ENCODE measurements around the gene RHOH.

RHOH gene

GRCh38 chr4:40152637-40153036 is 44.2 kb upstream of the RHOH start:
- no peak overlapping the region for H3K4me2 ChIP-seq (ENCODE audit: low read length)
- no peak overlapping the region for H4K12ac ChIP-seq (ENCODE audit: low read depth, low read length)
- H2AK5ac ChIP-seq (ENCODE audit: low read length) = no peak overlapping the region
- no peak overlapping the region for H3K4me3 ChIP-seq (ENCODE audit: low read depth, low read length)
- H3K4ac ChIP-seq (ENCODE audit: low read depth, low read length) = no peak overlapping the region
- no peaks in the 10 kb centered on the region for H3K27me3 ChIP-seq (ENCODE audit: insufficient read depth, low read length)
- WGBS (ENCODE audit: extremely low coverage, insufficient coverage, insufficient read length) = no CpG with 5 or more reads among the region's 4 CpGs
- no peak overlapping the region for H3K23ac ChIP-seq (ENCODE audit: low read length)
- H2BK120ac ChIP-seq (ENCODE audit: insufficient read depth, low read length, poor library complexity) = no peak overlapping the region
- no peak overlapping the region for H2BK12ac ChIP-seq (ENCODE audit: low read length)
- no peak overlapping the region for H4K91ac ChIP-seq (ENCODE audit: low read depth, low read length)
- H3K9ac ChIP-seq (ENCODE audit: low read length) = no peak overlapping the region
- H3K18ac ChIP-seq (ENCODE audit: low read length) = no peak overlapping the region
- no peak for DNase-seq
- no peak overlapping the region for H2BK5ac ChIP-seq (ENCODE audit: low read depth, low read length, poor library complexity)
- no peaks in the 10 kb centered on the region for H3K4me1 ChIP-seq (ENCODE audit: control insufficient read depth in 1 of 2, insufficient read depth in 2 of 2, low read length in 2 of 2)
- H3K79me1 ChIP-seq (ENCODE audit: low read length) = no peaks in the 10 kb centered on the region
- no peak overlapping the region for H4K8ac ChIP-seq (ENCODE audit: low read depth, low read length)
- no peak overlapping the region for H3K14ac ChIP-seq (ENCODE audit: low read length)
- H3K79me2 ChIP-seq (ENCODE audit: control insufficient read depth, insufficient read depth, low read length, poor library complexity) = no peaks in the 10 kb centered on the region
- H3K9me3 ChIP-seq (ENCODE audit: insufficient read depth, low read depth, low read length) = no peaks in the 10 kb centered on the region
- H3K36me3 ChIP-seq (ENCODE audit: control insufficient read depth in 1 of 2, insufficient read depth in 2 of 2, low read length in 2 of 2) = peaks cover 5 to 10% of the 10 kb centered on the region in 2 experiments
- H3K27ac ChIP-seq (ENCODE audit: low read depth, low read length) = no peak overlapping the region
- no peak overlapping the region for H2AFZ ChIP-seq (ENCODE audit: insufficient read depth, low read length, poor library complexity)

GRCh38 chr4:40157436-40157835 is 39.4 kb upstream of the RHOH start:
- Histone ChIP-seq H4K8ac (ENCODE audit: low read depth, low read length) (no peak overlapping the region), H3K27ac (ENCODE audit: low read depth, low read length) (no peak overlapping the region), H3K79me2 (ENCODE audit: control insufficient read depth, insufficient read depth, low read length, poor library complexity) (no peaks in the 10 kb centered on the region), H3K14ac (ENCODE audit: low read length) (no peak overlapping the region), H2BK12ac (ENCODE audit: low read length) (no peak overlapping the region), H2AK5ac (ENCODE audit: low read length) (no peak overlapping the region), H3K9me3 (ENCODE audit: insufficient read depth, low read depth, low read length) (no peaks in the 10 kb centered on the region), H3K18ac (ENCODE audit: low read length) (no peak overlapping the region), H3K36me3 (ENCODE audit: control insufficient read depth in 1 of 2, insufficient read depth in 2 of 2, low read length in 2 of 2) (peaks cover 0 to 5% of the 10 kb centered on the region in 2 experiments), H2BK5ac (ENCODE audit: low read depth, low read length, poor library complexity) (no peak overlapping the region), H3K27me3 (ENCODE audit: insufficient read depth, low read length) (no peaks in the 10 kb centered on the region), H3K23ac (ENCODE audit: low read length) (no peak overlapping the region), H3K4ac (ENCODE audit: low read depth, low read length) (no peak overlapping the region), H3K79me1 (ENCODE audit: low read length) (no peaks in the 10 kb centered on the region), H3K4me3 (ENCODE audit: low read depth, low read length) (no peak overlapping the region), H4K91ac (ENCODE audit: low read depth, low read length) (no peak overlapping the region), H3K4me1 (ENCODE audit: control insufficient read depth in 1 of 2, insufficient read depth in 2 of 2, low read length in 2 of 2) (no peaks in the 10 kb centered on the region), H3K9ac (ENCODE audit: low read length) (no peak overlapping the region), H4K12ac (ENCODE audit: low read depth, low read length) (no peak overlapping the region), H2BK120ac (ENCODE audit: insufficient read depth, low read length, poor library complexity) (no peak overlapping the region), H2AFZ (ENCODE audit: insufficient read depth, low read length, poor library complexity) (no peak overlapping the region), H3K4me2 (ENCODE audit: low read length) (no peak overlapping the region)
- no peak for DNase-seq
- WGBS (ENCODE audit: extremely low coverage, insufficient coverage, insufficient read length) = no CpG with 5 or more reads among the region's 4 CpGs

- H4K91ac ChIP-seq (ENCODE audit: low read depth, low read length) = no peak overlapping the region
- no peak overlapping the region for H2AFZ ChIP-seq (ENCODE audit: insufficient read depth, low read length, poor library complexity)
- H2AK5ac ChIP-seq (ENCODE audit: low read length) = no peak overlapping the region
- no peak overlapping the region for H2BK120ac ChIP-seq (ENCODE audit: insufficient read depth, low read length, poor library complexity)
- no peak overlapping the region for H3K4me2 ChIP-seq (ENCODE audit: low read length)
- H3K14ac ChIP-seq (ENCODE audit: low read length) = no peak overlapping the region
- H3K4ac ChIP-seq (ENCODE audit: low read depth, low read length) = no peak overlapping the region
- no peak overlapping the region for H3K4me3 ChIP-seq (ENCODE audit: low read depth, low read length)
- H3K36me3 ChIP-seq (ENCODE audit: control insufficient read depth in 1 of 2, insufficient read depth in 2 of 2, low read length in 2 of 2) = peaks cover 0 to 8% of the 10 kb centered on the region in 2 experiments
- no peak overlapping the region for H4K12ac ChIP-seq (ENCODE audit: low read depth, low read length)
- no peak overlapping the region for H4K8ac ChIP-seq (ENCODE audit: low read depth, low read length)
- H3K79me1 ChIP-seq (ENCODE audit: low read length) = no peaks in the 10 kb centered on the region
- H3K18ac ChIP-seq (ENCODE audit: low read length) = no peak overlapping the region
- WGBS (ENCODE audit: extremely low coverage, insufficient coverage, insufficient read length) = no CpG with 5 or more reads among the region's 9 CpGs
- no peak for DNase-seq
- no peaks in the 10 kb centered on the region for H3K9me3 ChIP-seq (ENCODE audit: insufficient read depth, low read depth, low read length)
- no peaks in the 10 kb centered on the region for H3K27me3 ChIP-seq (ENCODE audit: insufficient read depth, low read length)
- no peak overlapping the region for H3K9ac ChIP-seq (ENCODE audit: low read length)
- no peak overlapping the region for H3K23ac ChIP-seq (ENCODE audit: low read length)
- no peak overlapping the region for H2BK12ac ChIP-seq (ENCODE audit: low read length)
- H2BK5ac ChIP-seq (ENCODE audit: low read depth, low read length, poor library complexity) = no peak overlapping the region
- no peaks in the 10 kb centered on the region for H3K79me2 ChIP-seq (ENCODE audit: control insufficient read depth, insufficient read depth, low read length, poor library complexity)
- no peaks in the 10 kb centered on the region for H3K4me1 ChIP-seq (ENCODE audit: control insufficient read depth in 1 of 2, insufficient read depth in 2 of 2, low read length in 2 of 2)
- H3K27ac ChIP-seq (ENCODE audit: low read depth, low read length) = no peak overlapping the region
Observed at GRCh38 chr4:40160258-40160657, 36.6 kb upstream of the RHOH start.

- no peak overlapping the region for H2AK5ac ChIP-seq (ENCODE audit: low read length)
- H3K4ac ChIP-seq (ENCODE audit: low read depth, low read length) = no peak overlapping the region
- WGBS (ENCODE audit: extremely low coverage, insufficient coverage, insufficient read length) = no CpG with 5 or more reads among the region's 3 CpGs
- H4K91ac ChIP-seq (ENCODE audit: low read depth, low read length) = no peak overlapping the region
- H3K27me3 ChIP-seq (ENCODE audit: insufficient read depth, low read length) = no peaks in the 10 kb centered on the region
- H3K4me3 ChIP-seq (ENCODE audit: low read depth, low read length) = no peak overlapping the region
- no peaks in the 10 kb centered on the region for H3K79me2 ChIP-seq (ENCODE audit: control insufficient read depth, insufficient read depth, low read length, poor library complexity)
- no peak overlapping the region for H3K27ac ChIP-seq (ENCODE audit: low read depth, low read length)
- H3K79me1 ChIP-seq (ENCODE audit: low read length) = no peaks in the 10 kb centered on the region
- no peaks in the 10 kb centered on the region for H3K4me1 ChIP-seq (ENCODE audit: control insufficient read depth in 1 of 2, insufficient read depth in 2 of 2, low read length in 2 of 2)
- H2BK5ac ChIP-seq (ENCODE audit: low read depth, low read length, poor library complexity) = no peak overlapping the region
- H2BK120ac ChIP-seq (ENCODE audit: insufficient read depth, low read length, poor library complexity) = no peak overlapping the region
- H3K23ac ChIP-seq (ENCODE audit: low read length) = no peak overlapping the region
- no peak overlapping the region for H2BK12ac ChIP-seq (ENCODE audit: low read length)
- H3K4me2 ChIP-seq (ENCODE audit: low read length) = no peak overlapping the region
- H3K9ac ChIP-seq (ENCODE audit: low read length) = no peak overlapping the region
- no peaks in the 10 kb centered on the region for H3K9me3 ChIP-seq (ENCODE audit: insufficient read depth, low read depth, low read length)
- H4K8ac ChIP-seq (ENCODE audit: low read depth, low read length) = no peak overlapping the region
- H4K12ac ChIP-seq (ENCODE audit: low read depth, low read length) = no peak overlapping the region
- no peak for DNase-seq
- no peak overlapping the region for H2AFZ ChIP-seq (ENCODE audit: insufficient read depth, low read length, poor library complexity)
- peaks cover 2 to 6% of the 10 kb centered on the region in 2 experiments for H3K36me3 ChIP-seq (ENCODE audit: control insufficient read depth in 1 of 2, insufficient read depth in 2 of 2, low read length in 2 of 2)
- no peak overlapping the region for H3K18ac ChIP-seq (ENCODE audit: low read length)
- no peak overlapping the region for H3K14ac ChIP-seq (ENCODE audit: low read length)
Observed at GRCh38 chr4:40164459-40164858, 32.4 kb upstream of the RHOH start.

Measured in trophoblast cell (in vitro differentiated cells and primary cell).